OCI-LY1 (cell line): ENCODE measurements around the gene TGFBR3L.

Experiments
- CTCF ChIP-seq: fragments of 200-600 bp; sonication (generic), shearing (Covaris generic); IDR thresholded peaks from 2 replicates; pipeline ENCODE4 v1.5.1; 2017; ENCODE audit warnings: mild to moderate bottlenecking, antibody characterized with exemption, low read length, moderate library complexity, mixed read lengths
- EZH2 ChIP-seq: fragments of 200-600 bp; sonication (generic), shearing (Covaris generic); IDR thresholded peaks from 2 replicates; pipeline ENCODE4 v1.8.0; 2017; ENCODE audit warnings: borderline replicate concordance, mixed run types, mild to moderate bottlenecking, antibody characterized with exemption, low read length, moderate library complexity, mixed read lengths

- TF ChIP-seq CTCF (no peak), EZH2 (no peak)
These were observed 34.8 kb upstream of the TGFBR3L start for GRCh38 chr19:7879836-7880235.
